ENCODE data around the gene SLC24A3. TPM values are rescaled to one million over a fixed set of nuclear protein-coding genes. Genes with fewer than 3 reads are reported as not detected.

The SLC24A3 gene
- total RNA-seq, 2 experiments from 2014 or later = not detected

GRCh38 chr20:19493794-19494495 lies 281.5 kb downstream of the SLC24A3 start:
- Mint-ChIP-seq H3K36me3 (no peaks in the 10 kb centered on the region), H3K9me3 (ENCODE audit: low read depth) (no peaks in the 10 kb centered on the region), H3K27me3 (no peaks in the 10 kb centered on the region), H3K4me3 (no peak overlapping the region), H3K4me1 (peaks cover 2% of the 10 kb centered on the region), H3K27ac (no peak overlapping the region)
- DNase-seq (no peak), ATAC-seq (no peak)
- CTCF ChIA-PET = no interaction called here

GRCh38 chr20:19495905-19496703 lies 283.7 kb downstream of the SLC24A3 start:
- no peak overlapping the region for H3K27ac Mint-ChIP-seq
- ATAC-seq = no peak
- H3K4me1 Mint-ChIP-seq = peaks cover 2% of the 10 kb centered on the region
- no peaks in the 10 kb centered on the region for H3K36me3 Mint-ChIP-seq
- H3K9me3 Mint-ChIP-seq (ENCODE audit: low read depth) = no peaks in the 10 kb centered on the region
- no peak for DNase-seq
- H3K4me3 Mint-ChIP-seq = no peak overlapping the region
- H3K27me3 Mint-ChIP-seq = no peaks in the 10 kb centered on the region
- CTCF ChIA-PET = no interaction called here

- CTCF ChIA-PET = no interaction called here
- no peak for DNase-seq
- Mint-ChIP-seq H3K27me3 (no peaks in the 10 kb centered on the region), H3K9me3 (ENCODE audit: low read depth) (no peaks in the 10 kb centered on the region), H3K4me1 (peaks cover 2% of the 10 kb centered on the region), H3K4me3 (no peak overlapping the region), H3K27ac (no peak overlapping the region), H3K36me3 (no peaks in the 10 kb centered on the region)
- no peak for ATAC-seq
Observed at GRCh38 chr20:19497064-19497463, 284.6 kb downstream of the SLC24A3 start.

GRCh38 chr20:19498756-19499155 lies 286.3 kb downstream of the SLC24A3 start:
- Mint-ChIP-seq H3K4me3 (no peak overlapping the region), H3K27ac (no peak overlapping the region), H3K36me3 (no peaks in the 10 kb centered on the region), H3K27me3 (no peaks in the 10 kb centered on the region), H3K9me3 (ENCODE audit: low read depth) (no peaks in the 10 kb centered on the region), H3K4me1 (peaks cover 2% of the 10 kb centered on the region)
- CTCF ChIA-PET = no interaction called here
- DNase-seq (no peak), ATAC-seq (no peak)

- Mint-ChIP-seq H3K27ac (no peak overlapping the region), H3K4me3 (no peak overlapping the region), H3K4me1 (peaks cover 2% of the 10 kb centered on the region), H3K27me3 (no peaks in the 10 kb centered on the region), H3K36me3 (no peaks in the 10 kb centered on the region), H3K9me3 (ENCODE audit: low read depth) (no peaks in the 10 kb centered on the region)
- CTCF ChIA-PET = no interaction called here
- no peak for ATAC-seq
- DNase-seq = no peak
Observed at GRCh38 chr20:19501476-19502115, 289.2 kb downstream of the SLC24A3 start.

GRCh38 chr20:19502169-19502568 lies 289.7 kb downstream of the SLC24A3 start:
- Mint-ChIP-seq H3K36me3 (no peaks in the 10 kb centered on the region), H3K9me3 (ENCODE audit: low read depth) (no peaks in the 10 kb centered on the region), H3K27me3 (no peaks in the 10 kb centered on the region), H3K4me3 (no peak overlapping the region), H3K4me1 (peaks cover 2% of the 10 kb centered on the region), H3K27ac (no peak overlapping the region)
- CTCF ChIA-PET = interaction anchor here (0.7 kb wide), 1 partner anchor 10 kb away, joined by 3 read pairs; no protein-coding TSS in a partner anchor
- ATAC-seq = no peak
- no peak for DNase-seq

- Mint-ChIP-seq H3K4me3 (no peak overlapping the region), H3K27ac (no peak overlapping the region), H3K4me1 (no peaks in the 10 kb centered on the region), H3K9me3 (ENCODE audit: low read depth) (no peaks in the 10 kb centered on the region), H3K36me3 (no peaks in the 10 kb centered on the region), H3K27me3 (no peaks in the 10 kb centered on the region)
- CTCF ChIA-PET = no interaction called here
- no peak for DNase-seq
- ATAC-seq = no peak
Observed at GRCh38 chr20:19504251-19504650, 291.8 kb downstream of the SLC24A3 start.

GRCh38 chr20:19506021-19506420 lies 293.6 kb downstream of the SLC24A3 start:
- no peak for ATAC-seq

GRCh38 chr20:19508449-19508848 lies 296.0 kb downstream of the SLC24A3 start:
- no peak overlapping the region for H3K4me3 Mint-ChIP-seq
- no peaks in the 10 kb centered on the region for H3K27me3 Mint-ChIP-seq
- no peaks in the 10 kb centered on the region for H3K9me3 Mint-ChIP-seq (ENCODE audit: low read depth)

More at GRCh38 chr20:19506021-19506420, 293.6 kb downstream of the SLC24A3 start:
- H3K36me3 Mint-ChIP-seq = no peaks in the 10 kb centered on the region
- no peak overlapping the region for H3K27ac Mint-ChIP-seq
- H3K9me3 Mint-ChIP-seq (ENCODE audit: low read depth) = no peaks in the 10 kb centered on the region
- no peaks in the 10 kb centered on the region for H3K4me1 Mint-ChIP-seq
- no peak for DNase-seq
- no peak overlapping the region for H3K4me3 Mint-ChIP-seq
- no peaks in the 10 kb centered on the region for H3K27me3 Mint-ChIP-seq
- CTCF ChIA-PET = no interaction called here

GRCh38 chr20:19510611-19511010 lies 298.2 kb downstream of the SLC24A3 start:
- no peak for DNase-seq
- no peak overlapping the region for H3K27ac Mint-ChIP-seq
- H3K27me3 Mint-ChIP-seq = no peaks in the 10 kb centered on the region
- H3K36me3 Mint-ChIP-seq = no peaks in the 10 kb centered on the region
- no peak for ATAC-seq
- H3K9me3 Mint-ChIP-seq (ENCODE audit: low read depth) = no peaks in the 10 kb centered on the region
- CTCF ChIA-PET = no interaction called here
- H3K4me1 Mint-ChIP-seq = no peaks in the 10 kb centered on the region
- no peak overlapping the region for H3K4me3 Mint-ChIP-seq

More at GRCh38 chr20:19508449-19508848, 296.0 kb downstream of the SLC24A3 start:
- no peak overlapping the region for H3K27ac Mint-ChIP-seq
- DNase-seq = no peak
- H3K36me3 Mint-ChIP-seq = no peaks in the 10 kb centered on the region
- no peak for ATAC-seq
- no peaks in the 10 kb centered on the region for H3K4me1 Mint-ChIP-seq
- CTCF ChIA-PET = no interaction called here

GRCh38 chr20:19511931-19512330 lies 299.5 kb downstream of the SLC24A3 start:
- DNase-seq = no peak
- ATAC-seq = no peak
- CTCF ChIA-PET = no interaction called here
- no peak overlapping the region for H3K4me3 Mint-ChIP-seq
- H3K27me3 Mint-ChIP-seq = no peaks in the 10 kb centered on the region
- no peaks in the 10 kb centered on the region for H3K4me1 Mint-ChIP-seq
- no peak overlapping the region for H3K27ac Mint-ChIP-seq
- no peaks in the 10 kb centered on the region for H3K36me3 Mint-ChIP-seq
- peaks cover 2% of the 10 kb centered on the region for H3K9me3 Mint-ChIP-seq (ENCODE audit: low read depth)

- Mint-ChIP-seq H3K36me3 (no peaks in the 10 kb centered on the region), H3K9me3 (ENCODE audit: low read depth) (peaks cover 2% of the 10 kb centered on the region), H3K27ac (no peak overlapping the region), H3K27me3 (no peaks in the 10 kb centered on the region), H3K4me3 (no peak overlapping the region), H3K4me1 (no peaks in the 10 kb centered on the region)
- ATAC-seq = no peak
- CTCF ChIA-PET = no interaction called here
- no peak for DNase-seq
Observed at GRCh38 chr20:19512886-19513677, 300.6 kb downstream of the SLC24A3 start.

- ATAC-seq (no peak), DNase-seq (no peak)
- H3K27me3 Mint-ChIP-seq = no peaks in the 10 kb centered on the region
- H3K4me1 Mint-ChIP-seq = no peaks in the 10 kb centered on the region
- H3K36me3 Mint-ChIP-seq = no peaks in the 10 kb centered on the region
- CTCF ChIA-PET = no interaction called here
- H3K9me3 Mint-ChIP-seq (ENCODE audit: low read depth) = peaks cover 2% of the 10 kb centered on the region
- H3K27ac Mint-ChIP-seq = no peak overlapping the region
- H3K4me3 Mint-ChIP-seq = no peak overlapping the region
Observed at GRCh38 chr20:19515074-19515473, 302.6 kb downstream of the SLC24A3 start.
